GM12878 (cell line): Measurements from ENCODE around the gene LGMN. TPM values are rescaled to one million over a fixed set of nuclear protein-coding genes. Genes with fewer than 3 reads are reported as not detected.

Source experiments
- ATAC-seq: fragments of 200-7000 bp; cut with Tn5 transposase; 3 replicates; pipeline ENCODE4 v1.9.1; 2020; ENCODE audit warnings: mild to moderate bottlenecking, moderate library complexity
- BruUV-seq: library from RNA; stranded (reverse); fragments of 400-500 nt; replicated peaks from 2 replicates; lab custom pipeline; 2021; lab: Mats Ljungman, UMichigan
- CTCF ChIA-PET: fragments of 300-600 bp; sonication (Branson Sonifier 250); formaldehyde crosslinking; extraction: SDS; loops from one replicate; lab custom pipeline; 2021; ENCODE audit warnings: inconsistent platforms; lab: Yijun Ruan, JAX
- POLR2A ChIA-PET: fragments of 350-600 bp; formaldehyde crosslinking; extraction: SDS; loops from one replicate; lab custom pipeline; 2021; ENCODE audit warnings: inconsistent platforms; lab: Charles Lee
- RAD21 ChIA-PET: fragments of 300-600 bp; sonication (Branson Sonifier 250); formaldehyde crosslinking; loops from one replicate; lab custom pipeline; 2023; ENCODE audit warnings: antibody characterized with exemption; ENCODE audit not compliant: unreplicated experiment; lab: Charles Lee
- SMC1A ChIA-PET: fragments of 300-600 bp; sonication (Branson Sonifier 250); formaldehyde crosslinking; loops from one replicate; lab custom pipeline; 2023; ENCODE audit not compliant: unreplicated experiment, uncharacterized antibody; lab: Charles Lee
- DNase-seq: peaks from one replicate; pipeline ENCODE4 v3.0.0-alpha.2; 2011; ENCODE audit warnings: low read depth, low spot score
- FAIRE-seq: peaks from 3 replicates; lab custom pipeline; 2011; peaks lifted over from hg19 to GRCh38; lab: Jason Lieb, UNC
- H2AFZ ChIP-seq: 2 replicates; pipeline ENCODE4 v1.6.0; 2011; ENCODE audit warnings: low read depth, low read length, control low read depth; ENCODE audit not compliant: control insufficient read depth
- H3K27ac ChIP-seq: 2 replicates; pipeline ENCODE4 v1.5.1; 2011; ENCODE audit warnings: control low read depth; ENCODE audit not compliant: control insufficient read depth, insufficient read depth
- H3K27me3 ChIP-seq, 2 experiments: replicated peaks in 1 of 2; 2 replicates each; pipeline versions ENCODE4 v1.6.0 to v1.6.1; 2011; ENCODE audit warnings: low read length in 1 of 2; ENCODE audit not compliant: control insufficient read depth in 2 of 2, insufficient read depth in 2 of 2
- H3K36me3 ChIP-seq, 2 experiments: 2 replicates each; pipeline ENCODE4 v1.5.1; 2011; ENCODE audit warnings: low read length in 1 of 2; ENCODE audit not compliant: control insufficient read depth in 2 of 2, insufficient read depth in 2 of 2
- H3K4me1 ChIP-seq: 2 replicates; pipeline ENCODE4 v1.6.1; 2011; ENCODE audit warnings: mild to moderate bottlenecking, low read length, moderate library complexity, mixed read lengths; ENCODE audit not compliant: control insufficient read depth, insufficient read depth
- H3K4me2 ChIP-seq: 2 replicates; pipeline ENCODE4 v1.6.0; 2011; ENCODE audit warnings: control low read depth; ENCODE audit not compliant: control insufficient read depth, insufficient read depth
- H3K4me3 ChIP-seq: fragments of 200-600 bp; sonication (generic); 2 replicates; pipeline ENCODE4 v1.5.1; 2016
- H3K79me2 ChIP-seq: 2 replicates; pipeline ENCODE4 v1.6.0; 2011; ENCODE audit warnings: low read length; ENCODE audit not compliant: control insufficient read depth, insufficient read depth
- H3K9ac ChIP-seq: 2 replicates; pipeline ENCODE4 v1.8.0; 2011; ENCODE audit warnings: low read length, control low read depth, mixed read lengths; ENCODE audit not compliant: control insufficient read depth, insufficient read depth
- H3K9me3 ChIP-seq: replicated peaks from 3 replicates; pipeline ENCODE4 v1.5.1; 2011; ENCODE audit warnings: mild to moderate bottlenecking, low read length; ENCODE audit not compliant: control insufficient read depth, insufficient read depth
- H4K20me1 ChIP-seq: 2 replicates; pipeline ENCODE4 v1.6.0; 2011; ENCODE audit not compliant: control insufficient read depth, insufficient read depth
- WGBS: methylation state at CpG from one replicate; pipeline ENCODE4 v1.1.6; 2016; ENCODE audit warnings: low lambda C conversion rate; ENCODE audit not compliant: insufficient replicate concordance, insufficient coverage; ENCODE audit errors: missing lambda C conversion rate; 5-methylcytosine and 5-hydroxymethylcytosine counted together
- in situ Hi-C: fragments of 300-500 bp; cut with MboI; formaldehyde crosslinking; loops from 9 replicates; pipeline ENCODE4 v1.14.3; 2018; ENCODE audit warnings: mixed read lengths
- intact Hi-C: fragments of 100-400 bp; cut with micrococcal nuclease; formaldehyde crosslinking; loops from one replicate; pipeline ENCODE4 v1.14.2; 2022; ENCODE audit not compliant: unreplicated experiment
- polyA plus RNA-seq, 11 experiments: library from polyadenylated mRNA; depleted of rRNA in 4 of 11; unstranded in 6 of 11; stranded (reverse) in 5 of 11; fragments of >200 nt; fragmentation: Nextera tagmentation in 4 of 11; fragmentation: Illumina TruSeq in 1 of 11; extraction: Ambion mirVana in 4 of 11; extraction: Trizol in 1 of 11; gene quantifications; 1 replicate in 1 of 11; 2 replicates in 10 of 11; pipeline versions ENCODE4 v1.2.1 to v1.2.3, GENCODE V29; 2011 to 2016; ENCODE audit warnings: inconsistent platforms in 2 of 11, missing spikeins in 2 of 11, low read depth in 1 of 11
- total RNA-seq, 4 experiments: library from RNA; depleted of rRNA in 3 of 4; stranded (reverse); fragments of >200 nt in 3 of 4; fragmentation: Illumina TruSeq in 1 of 4; extraction: Trizol in 1 of 4; gene quantifications; 2 replicates each; pipeline versions ENCODE4 v1.2.1 to v1.2.3, GENCODE V29; 2013 to 2021
- TF ChIP-seq, protein P1 (sequence below): IDR thresholded peaks from 2 replicates; pipeline ENCODE4 v1.6.1; 2012; ENCODE audit warnings: improper control_type of control experiment, low read depth, low read length; ENCODE audit not compliant: insufficient replicate concordance

Gene LGMN
- total and polyA plus RNA-seq, 10 of the 15 experiments (the other 5 are each of a cell fraction or from before 2014, with no cell fraction given), result 0.71 to 192 (median 3.9) TPM

DNA sequence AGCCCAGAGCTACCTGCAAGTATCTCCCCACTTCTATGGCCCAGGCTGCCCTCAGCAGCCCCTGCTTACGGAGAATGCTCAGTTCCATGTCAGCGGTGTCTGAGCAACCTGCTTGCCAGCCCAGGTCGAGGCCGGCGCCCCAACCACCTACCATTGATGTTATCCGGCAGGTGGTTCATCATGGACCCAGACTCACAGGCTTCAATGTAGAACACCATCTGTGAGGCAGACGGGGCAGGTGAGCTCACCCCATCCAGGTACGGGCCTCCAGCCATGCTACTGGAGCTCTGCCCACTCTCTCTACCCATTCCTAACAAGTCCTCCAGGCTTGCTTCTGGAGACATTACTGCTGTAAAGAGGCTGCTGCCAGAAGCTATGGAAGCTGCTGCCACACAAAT, 35.8 kb downstream of the LGMN start:
- Histone ChIP-seq H3K9me3 (no peaks in the 10 kb centered on the region), H3K4me1 (no peaks in the 10 kb centered on the region), H3K27me3 (no peaks in the 10 kb centered on the region), H2AFZ (no peak overlapping the region), H4K20me1 (no peaks in the 10 kb centered on the region; the same call in 1 of the 2 replicates), H3K36me3 (peaks cover 1 to 3% of the 10 kb centered on the region in 2 experiments; a peak in 3 of 4 replicates), H3K4me3 (no peak overlapping the region), H3K4me2 (no peak overlapping the region), H3K27ac (no peak overlapping the region), H3K9ac (no peak overlapping the region), H3K79me2 (no peaks in the 10 kb centered on the region)
- no TSS peak for BruUV-seq
- TF ChIP-seq, protein P1, sequence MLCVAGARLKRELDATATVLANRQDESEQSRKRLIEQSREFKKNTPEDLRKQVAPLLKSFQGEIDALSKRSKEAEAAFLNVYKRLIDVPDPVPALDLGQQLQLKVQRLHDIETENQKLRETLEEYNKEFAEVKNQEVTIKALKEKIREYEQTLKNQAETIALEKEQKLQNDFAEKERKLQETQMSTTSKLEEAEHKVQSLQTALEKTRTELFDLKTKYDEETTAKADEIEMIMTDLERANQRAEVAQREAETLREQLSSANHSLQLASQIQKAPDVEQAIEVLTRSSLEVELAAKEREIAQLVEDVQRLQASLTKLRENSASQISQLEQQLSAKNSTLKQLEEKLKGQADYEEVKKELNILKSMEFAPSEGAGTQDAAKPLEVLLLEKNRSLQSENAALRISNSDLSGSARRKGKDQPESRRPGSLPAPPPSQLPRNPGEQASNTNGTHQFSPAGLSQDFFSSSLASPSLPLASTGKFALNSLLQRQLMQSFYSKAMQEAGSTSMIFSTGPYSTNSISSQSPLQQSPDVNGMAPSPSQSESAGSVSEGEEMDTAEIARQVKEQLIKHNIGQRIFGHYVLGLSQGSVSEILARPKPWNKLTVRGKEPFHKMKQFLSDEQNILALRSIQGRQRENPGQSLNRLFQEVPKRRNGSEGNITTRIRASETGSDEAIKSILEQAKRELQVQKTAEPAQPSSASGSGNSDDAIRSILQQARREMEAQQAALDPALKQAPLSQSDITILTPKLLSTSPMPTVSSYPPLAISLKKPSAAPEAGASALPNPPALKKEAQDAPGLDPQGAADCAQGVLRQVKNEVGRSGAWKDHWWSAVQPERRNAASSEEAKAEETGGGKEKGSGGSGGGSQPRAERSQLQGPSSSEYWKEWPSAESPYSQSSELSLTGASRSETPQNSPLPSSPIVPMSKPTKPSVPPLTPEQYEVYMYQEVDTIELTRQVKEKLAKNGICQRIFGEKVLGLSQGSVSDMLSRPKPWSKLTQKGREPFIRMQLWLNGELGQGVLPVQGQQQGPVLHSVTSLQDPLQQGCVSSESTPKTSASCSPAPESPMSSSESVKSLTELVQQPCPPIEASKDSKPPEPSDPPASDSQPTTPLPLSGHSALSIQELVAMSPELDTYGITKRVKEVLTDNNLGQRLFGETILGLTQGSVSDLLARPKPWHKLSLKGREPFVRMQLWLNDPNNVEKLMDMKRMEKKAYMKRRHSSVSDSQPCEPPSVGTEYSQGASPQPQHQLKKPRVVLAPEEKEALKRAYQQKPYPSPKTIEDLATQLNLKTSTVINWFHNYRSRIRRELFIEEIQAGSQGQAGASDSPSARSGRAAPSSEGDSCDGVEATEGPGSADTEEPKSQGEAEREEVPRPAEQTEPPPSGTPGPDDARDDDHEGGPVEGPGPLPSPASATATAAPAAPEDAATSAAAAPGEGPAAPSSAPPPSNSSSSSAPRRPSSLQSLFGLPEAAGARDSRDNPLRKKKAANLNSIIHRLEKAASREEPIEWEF, result no peak
- ATAC-seq (no peak), FAIRE-seq (no peak), DNase-seq (no peak)
- ChIA-PET RAD21 (interaction anchor here (0.9 to 7.8 kb wide), 2 partner anchors 34 to 70 kb away, joined by 3 to 106 read pairs; no protein-coding TSS in a partner anchor), CTCF (interaction anchor here (0.6 to 6.4 kb wide), 10 partner anchors 11 to 233 kb away, joined by 3 to 122 read pairs (median 3); no protein-coding TSS in a partner anchor), SMC1A (interaction anchor here (1.1 to 11.0 kb wide), 5 partner anchors 9 to 116 kb away, joined by 3 to 151 read pairs (median 4); no protein-coding TSS in a partner anchor), POLR2A (no interaction called here)
- in situ Hi-C loops (loop anchor here (5.0 kb wide), 1 partner anchor 70 kb away; no protein-coding TSS in a partner anchor), intact Hi-C loops (loop anchor here (10.0 kb wide), 1 partner anchor 452 kb away; no protein-coding TSS in a partner anchor)
- WGBS, result 99% methylated on average over 8 of the region's 8 CpGs
